SU-DHL-6 (cell line): Measurements from ENCODE around the gene B4GALT5.

Source experiments
- EZH2phosphoT487 ChIP-seq: fragments of 200-600 bp; sonication (generic), shearing (Covaris generic); conservative IDR thresholded peaks from 2 replicates; pipeline ENCODE4 v1.6.1; 2018; ENCODE audit warnings: mild to moderate bottlenecking, antibody characterized with exemption, low read length, moderate library complexity, mixed read lengths
- TF ChIP-seq, protein P1 (sequence below): fragments of 200-600 bp; sonication (generic); IDR thresholded peaks from one replicate; pipeline ENCODE4 v1.5.1; 2017; ENCODE audit warnings: antibody characterized with exemption, mild to moderate bottlenecking, low read length, moderate library complexity; ENCODE audit not compliant: insufficient read depth, poor library complexity, severe bottlenecking

DNA sequence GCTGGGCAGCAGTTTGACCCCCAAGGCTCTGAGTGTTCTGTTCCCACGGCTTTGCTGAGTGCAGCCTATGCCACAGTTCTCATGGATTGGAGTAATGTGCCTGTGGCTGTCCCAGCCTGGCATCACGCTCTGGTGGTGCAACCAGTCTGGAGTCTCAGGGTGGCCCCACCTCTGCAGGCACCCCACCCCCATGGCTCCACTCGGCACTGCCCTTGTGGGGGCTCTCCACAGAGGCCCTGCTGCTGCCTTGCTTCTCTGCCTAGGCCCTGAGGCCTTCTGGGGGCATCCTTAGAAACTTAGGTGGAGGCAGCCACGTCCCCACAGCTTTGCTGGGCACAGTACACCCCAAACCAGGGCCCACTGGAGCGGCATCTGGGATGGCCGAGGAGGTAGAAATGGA is 25.4 kb upstream of the B4GALT5 start:
- no peak for TF ChIP-seq EZH2phosphoT487
- TF ChIP-seq, protein P1, sequence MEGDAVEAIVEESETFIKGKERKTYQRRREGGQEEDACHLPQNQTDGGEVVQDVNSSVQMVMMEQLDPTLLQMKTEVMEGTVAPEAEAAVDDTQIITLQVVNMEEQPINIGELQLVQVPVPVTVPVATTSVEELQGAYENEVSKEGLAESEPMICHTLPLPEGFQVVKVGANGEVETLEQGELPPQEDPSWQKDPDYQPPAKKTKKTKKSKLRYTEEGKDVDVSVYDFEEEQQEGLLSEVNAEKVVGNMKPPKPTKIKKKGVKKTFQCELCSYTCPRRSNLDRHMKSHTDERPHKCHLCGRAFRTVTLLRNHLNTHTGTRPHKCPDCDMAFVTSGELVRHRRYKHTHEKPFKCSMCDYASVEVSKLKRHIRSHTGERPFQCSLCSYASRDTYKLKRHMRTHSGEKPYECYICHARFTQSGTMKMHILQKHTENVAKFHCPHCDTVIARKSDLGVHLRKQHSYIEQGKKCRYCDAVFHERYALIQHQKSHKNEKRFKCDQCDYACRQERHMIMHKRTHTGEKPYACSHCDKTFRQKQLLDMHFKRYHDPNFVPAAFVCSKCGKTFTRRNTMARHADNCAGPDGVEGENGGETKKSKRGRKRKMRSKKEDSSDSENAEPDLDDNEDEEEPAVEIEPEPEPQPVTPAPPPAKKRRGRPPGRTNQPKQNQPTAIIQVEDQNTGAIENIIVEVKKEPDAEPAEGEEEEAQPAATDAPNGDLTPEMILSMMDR, result no peak
